ENCODE measurements around the gene MEF2B. TPM values are rescaled to one million over a fixed set of nuclear protein-coding genes. Genes with fewer than 3 reads are reported as not detected.
"Not testable (repeated sequence)": the region's sequence is repeated elsewhere in the genome, so short reads cannot be mapped to it uniquely, and the experiment has no call there.

Gene MEF2B
- total RNA-seq, 1 donor from 2014 or later, result not detected

- no peak for DNase-seq
- intact Hi-C loops (cut with micrococcal nuclease), result no loop called here
- ATAC-seq, result no peak
These were observed 31.9 kb upstream of the MEF2B start for GRCh38 chr19:19201697-19202630.

GRCh38 chr19:19193926-19194325, 23.9 kb upstream of the MEF2B start:
- intact Hi-C loops (cut with micrococcal nuclease), result no loop called here
- no peak for DNase-seq
- ATAC-seq, result no peak

- DNase-seq (no peak), ATAC-seq (peak; percentile 1)
- intact Hi-C loops (cut with micrococcal nuclease), result no loop called here
These were observed 22.9 kb upstream of the MEF2B start for GRCh38 chr19:19192910-19193423.

GRCh38 chr19:19192078-19192882, 22.2 kb upstream of the MEF2B start, which contains the start of the genes BORCS8 and RFXANK:
TSS of gene BORCS8 (minus strand) at chr19:19192152. CDS start at chr19:19192117, 35 bp downstream.
TSS of gene RFXANK (plus strand) at chr19:19192258. CDS start at chr19:19193947, 1,689 bp downstream.
- intact Hi-C loops (cut with micrococcal nuclease), result no loop called here
- peak; percentile 98 for DNase-seq
- ATAC-seq, result peak; percentile 95

GRCh38 chr19:19191768-19192077, 21.7 kb upstream of the MEF2B start:
- ATAC-seq (no peak), DNase-seq (no peak)
- intact Hi-C loops (cut with micrococcal nuclease), result no loop called here

GRCh38 chr19:19186742-19187141, 16.7 kb upstream of the MEF2B start:
- no peak for DNase-seq
- intact Hi-C loops (cut with micrococcal nuclease), result no loop called here
- no peak for ATAC-seq

- DNase-seq, result no peak
- intact Hi-C loops (cut with micrococcal nuclease), result no loop called here
- peak; percentile 49 for ATAC-seq
These were observed 16.0 kb upstream of the MEF2B start for GRCh38 chr19:19185853-19186740.

- intact Hi-C loops (cut with micrococcal nuclease), result no loop called here
- no peak for DNase-seq
- ATAC-seq, result no peak
These were observed 11.5 kb upstream of the MEF2B start for GRCh38 chr19:19181488-19181998.

- intact Hi-C loops (cut with micrococcal nuclease), result no loop called here
- no peak for ATAC-seq
- no peak for DNase-seq
These were observed 9.7 kb upstream of the MEF2B start for GRCh38 chr19:19179548-19180441.

GRCh38 chr19:19176950-19177349, 6.9 kb upstream of the MEF2B start:
- intact Hi-C loops (cut with micrococcal nuclease), result no loop called here
- ATAC-seq, result no peak
- no peak for DNase-seq

GRCh38 chr19:19173243-19173642, 3.2 kb upstream of the MEF2B start:
- intact Hi-C loops (cut with micrococcal nuclease); DNase-seq; ATAC-seq: not testable (repeated sequence)

- ATAC-seq (no peak), DNase-seq (no peak)
- intact Hi-C loops (cut with micrococcal nuclease), result no loop called here
These were observed 1.9 kb upstream of the MEF2B start for GRCh38 chr19:19171821-19172532.

- DNase-seq (no peak), ATAC-seq (no peak)
- intact Hi-C loops (cut with micrococcal nuclease), result no loop called here
These were observed 1.0 kb upstream of the MEF2B start for GRCh38 chr19:19170873-19171672.

GRCh38 chr19:19169236-19170052, 619 bp downstream of the MEF2B start:
- DNase-seq (no peak), ATAC-seq (no peak)
- intact Hi-C loops (cut with micrococcal nuclease), result no loop called here

- no peak for ATAC-seq
- intact Hi-C loops (cut with micrococcal nuclease), result no loop called here
These were observed 2.5 kb downstream of the MEF2B start for GRCh38 chr19:19167612-19168011.

GRCh38 chr19:19165396-19165795, 4.7 kb downstream of the MEF2B start:
- no peak for DNase-seq
- no peak for ATAC-seq
- intact Hi-C loops (cut with micrococcal nuclease), result no loop called here

More at GRCh38 chr19:19167612-19168011, 2.5 kb downstream of the MEF2B start:
- no peak for DNase-seq
